ENCODE data around the gene HOXB4. TPM values are rescaled to one million over a fixed set of nuclear protein-coding genes. Genes with fewer than 3 reads are reported as not detected.

The HOXB4 gene
- total RNA-seq, 1 experiment from 2014 or later: not detected

DNA sequence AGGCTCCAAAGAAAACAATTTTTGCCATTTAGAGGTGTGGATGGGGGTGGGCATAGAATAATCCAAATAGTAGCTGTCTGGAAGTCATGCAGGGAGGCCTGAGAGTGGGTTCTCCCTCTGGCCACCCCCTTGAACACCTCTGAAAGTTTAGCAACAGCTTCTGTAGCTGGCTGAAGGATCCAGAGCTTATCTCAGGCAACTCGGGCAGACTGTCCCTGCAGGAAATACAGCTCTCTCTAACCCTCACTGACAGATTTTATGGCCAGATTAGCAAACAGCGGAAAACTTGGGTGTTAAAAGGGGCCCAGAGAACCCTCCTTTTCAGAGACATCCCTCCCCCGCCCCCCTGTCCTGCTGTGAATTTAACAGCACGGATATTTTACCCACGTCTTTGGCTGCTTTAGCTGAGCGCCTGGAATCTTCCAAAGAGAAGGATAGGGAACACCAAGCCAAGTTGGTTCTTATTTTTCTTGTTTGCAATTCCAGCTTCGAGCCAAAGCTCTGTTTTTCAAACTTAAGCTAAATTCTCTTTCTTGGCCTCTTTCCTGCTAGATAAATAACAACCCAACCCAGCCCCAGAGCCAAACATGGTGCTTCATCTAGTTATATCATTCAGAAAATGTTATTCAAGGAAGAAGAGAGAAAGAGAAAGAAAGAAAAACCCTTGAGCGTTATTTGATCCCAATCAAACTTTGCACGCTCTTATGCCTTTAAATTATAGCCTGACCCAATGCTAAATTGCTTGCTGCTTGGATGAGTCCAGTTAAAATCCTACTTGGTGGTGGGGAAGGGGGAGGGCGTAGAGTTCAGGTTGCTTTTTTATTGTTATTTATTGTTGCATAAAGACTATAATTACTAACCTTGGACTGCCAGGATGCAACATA is 31.0 kb downstream of the HOXB4 start:
- TF ChIP-seq, protein P1, sequence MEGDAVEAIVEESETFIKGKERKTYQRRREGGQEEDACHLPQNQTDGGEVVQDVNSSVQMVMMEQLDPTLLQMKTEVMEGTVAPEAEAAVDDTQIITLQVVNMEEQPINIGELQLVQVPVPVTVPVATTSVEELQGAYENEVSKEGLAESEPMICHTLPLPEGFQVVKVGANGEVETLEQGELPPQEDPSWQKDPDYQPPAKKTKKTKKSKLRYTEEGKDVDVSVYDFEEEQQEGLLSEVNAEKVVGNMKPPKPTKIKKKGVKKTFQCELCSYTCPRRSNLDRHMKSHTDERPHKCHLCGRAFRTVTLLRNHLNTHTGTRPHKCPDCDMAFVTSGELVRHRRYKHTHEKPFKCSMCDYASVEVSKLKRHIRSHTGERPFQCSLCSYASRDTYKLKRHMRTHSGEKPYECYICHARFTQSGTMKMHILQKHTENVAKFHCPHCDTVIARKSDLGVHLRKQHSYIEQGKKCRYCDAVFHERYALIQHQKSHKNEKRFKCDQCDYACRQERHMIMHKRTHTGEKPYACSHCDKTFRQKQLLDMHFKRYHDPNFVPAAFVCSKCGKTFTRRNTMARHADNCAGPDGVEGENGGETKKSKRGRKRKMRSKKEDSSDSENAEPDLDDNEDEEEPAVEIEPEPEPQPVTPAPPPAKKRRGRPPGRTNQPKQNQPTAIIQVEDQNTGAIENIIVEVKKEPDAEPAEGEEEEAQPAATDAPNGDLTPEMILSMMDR (conservative IDR thresholded peaks at IDR 0.05): no peak
- Histone ChIP-seq H2AFZ (ENCODE audit: low read length) (no peak overlapping the region), H2BK12ac (ENCODE audit: insufficient read length, low read depth, low read length) (no peak overlapping the region), H3K4ac (ENCODE audit: low read depth, low read length) (no peak overlapping the region), H3K56ac (ENCODE audit: insufficient read length, low read depth, low read length) (no peak overlapping the region), H2BK15ac (ENCODE audit: low read depth, low read length) (no peak overlapping the region), H3K79me2 (ENCODE audit: insufficient read depth, low read length) (no peaks in the 10 kb centered on the region), H3K27me3 (ENCODE audit: insufficient read depth, low read length) (peaks cover 92% of the 10 kb centered on the region), H4K5ac (ENCODE audit: insufficient read length, low read depth, low read length) (no peak overlapping the region), H3T11ph (ENCODE audit: low read length) (no peak overlapping the region), H3K79me1 (ENCODE audit: insufficient read depth, low read depth, low read length, poor library complexity, severe bottlenecking) (no peaks in the 10 kb centered on the region), H3K9me3 (ENCODE audit: control insufficient read depth, low read depth, low read length) (no peaks in the 10 kb centered on the region), H4K8ac (replicated peaks; ENCODE audit: insufficient read length, low read depth, low read length) (no peak overlapping the region), H3K9ac (ENCODE audit: extremely low read depth, insufficient read length, low read length) (no peak overlapping the region), H3K4me2 (ENCODE audit: insufficient read depth, insufficient read length, low read length) (no peak overlapping the region), H3K4me1 (ENCODE audit: insufficient read depth, low read length) (peaks cover 3% of the 10 kb centered on the region; the same call in 1 of the 2 replicates), H3K18ac (ENCODE audit: insufficient read length, low read depth, low read length) (no peak overlapping the region), H2BK20ac (ENCODE audit: low read depth, low read length, poor library complexity, severe bottlenecking) (no peak overlapping the region), H4K20me1 (ENCODE audit: control insufficient read depth, insufficient read depth, insufficient read length) (peaks cover 2% of the 10 kb centered on the region), H4K91ac (ENCODE audit: insufficient read length, low read depth, low read length) (no peak overlapping the region), H2AK5ac (ENCODE audit: insufficient read length, low read length) (no peak overlapping the region), H3K27ac (ENCODE audit: insufficient read length, low read depth, low read length) (no peak overlapping the region), H3K23me2 (ENCODE audit: insufficient read length, low read depth, low read length, poor library complexity, severe bottlenecking) (peaks cover 2% of the 10 kb centered on the region), H2BK5ac (ENCODE audit: insufficient read length, low read length) (no peak overlapping the region), H2BK120ac (ENCODE audit: low read depth, low read length, poor library complexity, severe bottlenecking) (no peak overlapping the region), H3K14ac (ENCODE audit: insufficient read depth, low read length) (no peak overlapping the region), H3K23ac (ENCODE audit: insufficient read length, low read depth, low read length) (no peak overlapping the region)
- Mint-ChIP-seq H3K36me3 (ENCODE audit: insufficient read depth in 1 of 3, low read depth in 3 of 3) (no peaks in the 10 kb centered on the region; a peak in 1 of 7 replicates), H3K27me3 (ENCODE audit: low read depth) (peaks cover 99% of the 10 kb centered on the region), H3K9me3 (peaks cover 3 to 20% of the 10 kb centered on the region in 2 experiments; a peak in 4 of 5 replicates), H3K4me1 (peaks cover 40 to 69% of the 10 kb centered on the region in 2 experiments), H3K4me3 (peak overlapping the region in 1 of 2 experiments; percentile 31; a peak in 1 of 5 replicates), H3K27ac (no peak overlapping the region)
- DNase-seq: no peak
- WGBS (ENCODE audit: extremely low coverage, insufficient read length, low lambda C conversion rate): no CpG with 5 or more reads among the region's 10 CpGs

Data from H9 (cell line).